Esophagus muscularis mucosa (tissue), 3 donors: ENCODE measurements around the gene MAP3K2.

Experiments
- POLR2A ChIP-seq: fragments of 450-650 bp; IDR thresholded peaks from one replicate; pipeline ENCODE4 v1.6.1; 2017; ENCODE audit warnings: antibody characterized with exemption, moderate library complexity, mild to moderate bottlenecking, low read depth
- POLR2AphosphoS5 ChIP-seq, 2 donors: sonication (generic); formaldehyde crosslinking; IDR thresholded peaks; one replicate each; pipeline ENCODE4 v1.6.1; 2017; ENCODE audit warnings: antibody characterized with exemption in 2 of 2
- TF ChIP-seq, protein P1 (sequence below), 3 experiments: fragments of 200-600 bp in 2 of 3; fragments of 450-650 bp in 1 of 3; sonication (generic) in 2 of 3; IDR thresholded peaks; one replicate each; pipeline ENCODE4 v1.5.1; 2017 to 2019; ENCODE audit warnings: antibody characterized with exemption in 3 of 3, mild to moderate bottlenecking in 2 of 3, moderate library complexity in 1 of 3

DNA sequence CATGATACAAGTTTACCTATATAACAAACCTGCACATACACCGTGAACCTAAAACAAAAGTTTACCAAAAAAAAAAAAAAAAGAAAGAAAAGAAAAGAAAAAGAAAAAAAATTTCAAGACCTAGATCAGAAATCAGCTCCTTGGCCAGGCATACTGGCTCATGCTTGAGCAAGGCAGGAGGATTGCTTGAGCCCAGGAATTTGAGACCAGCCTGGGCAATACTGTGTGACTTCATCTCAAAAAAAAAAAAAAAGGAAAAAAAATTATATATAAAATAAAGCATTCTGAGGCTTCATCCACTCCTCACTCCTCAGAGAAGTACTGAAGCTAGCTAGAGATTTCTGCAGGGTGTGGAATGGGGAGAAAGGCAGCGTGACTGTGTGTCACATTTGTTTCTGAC is 18.7 kb upstream of the MAP3K2 start:
- TF ChIP-seq, protein P1, sequence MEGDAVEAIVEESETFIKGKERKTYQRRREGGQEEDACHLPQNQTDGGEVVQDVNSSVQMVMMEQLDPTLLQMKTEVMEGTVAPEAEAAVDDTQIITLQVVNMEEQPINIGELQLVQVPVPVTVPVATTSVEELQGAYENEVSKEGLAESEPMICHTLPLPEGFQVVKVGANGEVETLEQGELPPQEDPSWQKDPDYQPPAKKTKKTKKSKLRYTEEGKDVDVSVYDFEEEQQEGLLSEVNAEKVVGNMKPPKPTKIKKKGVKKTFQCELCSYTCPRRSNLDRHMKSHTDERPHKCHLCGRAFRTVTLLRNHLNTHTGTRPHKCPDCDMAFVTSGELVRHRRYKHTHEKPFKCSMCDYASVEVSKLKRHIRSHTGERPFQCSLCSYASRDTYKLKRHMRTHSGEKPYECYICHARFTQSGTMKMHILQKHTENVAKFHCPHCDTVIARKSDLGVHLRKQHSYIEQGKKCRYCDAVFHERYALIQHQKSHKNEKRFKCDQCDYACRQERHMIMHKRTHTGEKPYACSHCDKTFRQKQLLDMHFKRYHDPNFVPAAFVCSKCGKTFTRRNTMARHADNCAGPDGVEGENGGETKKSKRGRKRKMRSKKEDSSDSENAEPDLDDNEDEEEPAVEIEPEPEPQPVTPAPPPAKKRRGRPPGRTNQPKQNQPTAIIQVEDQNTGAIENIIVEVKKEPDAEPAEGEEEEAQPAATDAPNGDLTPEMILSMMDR (IDR thresholded peaks at IDR 0.05): no peak
- no peak for TF ChIP-seq POLR2A
- no peak for TF ChIP-seq POLR2AphosphoS5 (IDR thresholded peaks at IDR 0.05)
